Hematopoietic multipotent progenitor cell treated with erythropoietin and hydrocortisone succinate and interleukin-3 and kit ligand, for 15 days (in vitro differentiated cells): ENCODE results near the gene MTSS2.
A peak's percentile ranks its signal among the peaks of the same experiment; 100 is the strongest.
"Not testable (repeated sequence)": the region's sequence is repeated elsewhere in the genome, so short reads cannot be mapped to it uniquely, and the experiment has no call there.

Experiments used
- DNase-seq: peaks from one replicate; pipeline ENCODE4 v3.0.0-alpha.2; 2015; ENCODE audit warnings: low spot score

The MTSS2 gene

GRCh38 chr16:70653809-70654771 lies 31.8 kb downstream of the MTSS2 start:
- DNase-seq: peak; percentile 81

- DNase-seq: no peak
Measured at GRCh38 chr16:70653406-70653805, 32.4 kb downstream of the MTSS2 start.

- DNase-seq: no peak
Measured at GRCh38 chr16:70652322-70652721, 33.5 kb downstream of the MTSS2 start.

- DNase-seq: no peak
Measured at GRCh38 chr16:70651524-70651923, 34.3 kb downstream of the MTSS2 start.

- no peak for DNase-seq
Measured at GRCh38 chr16:70650216-70650615, 35.6 kb downstream of the MTSS2 start.

GRCh38 chr16:70649300-70649699 lies 36.6 kb downstream of the MTSS2 start:
- DNase-seq: no peak

- DNase-seq: no peak
Measured at GRCh38 chr16:70648606-70649005, 37.2 kb downstream of the MTSS2 start.

GRCh38 chr16:70647441-70648359 lies 38.2 kb downstream of the MTSS2 start:
- no peak for DNase-seq

GRCh38 chr16:70646260-70647241 lies 39.3 kb downstream of the MTSS2 start, which contains the start of gene IL34:
Gene IL34, plus strand, starts transcription at chr16:70646559. Its CDS starts 389 bp downstream, at chr16:70646948.
- no peak for DNase-seq

GRCh38 chr16:70644763-70645597 lies 40.9 kb downstream of the MTSS2 start:
- DNase-seq: no peak

- not testable (repeated sequence) for DNase-seq
Measured at GRCh38 chr16:70643264-70643663, 42.6 kb downstream of the MTSS2 start.

- DNase-seq: no peak
Measured at GRCh38 chr16:70642633-70643032, 43.2 kb downstream of the MTSS2 start.

GRCh38 chr16:70638814-70639792 lies 46.8 kb downstream of the MTSS2 start:
- no peak for DNase-seq
